Right renal cortex interstitium (tissue), 3 donors: Measurements from ENCODE around the gene SPINK14. TPM values are rescaled to one million over a fixed set of nuclear protein-coding genes. Genes with fewer than 3 reads are reported as not detected.

Experiments
- DNase-seq, 3 donors: peaks; one replicate each; pipeline ENCODE4 v3.0.0-alpha.2; 2013; ENCODE audit warnings: low read depth in 3 of 3, low spot score in 2 of 3
- polyA plus RNA-seq, 3 donors: library from polyadenylated mRNA; unstranded; fragments of 120-200 nt; gene quantifications; one replicate each; pipeline ENCODE4 v1.2.1, GENCODE V29; 2013; ENCODE audit not compliant: insufficient read length in 3 of 3

The SPINK14 gene
- polyA plus RNA-seq, 3 donors, result not detected

- no peak for DNase-seq
These were observed 24.9 kb downstream of the SPINK14 start for GRCh38 chr5:148193202-148193601.

GRCh38 chr5:148201151-148201550, 32.8 kb downstream of the SPINK14 start:
- DNase-seq, result no peak

- DNase-seq, result no peak
These were observed 34.3 kb downstream of the SPINK14 start, which contains the start of gene SPINK6 for GRCh38 chr5:148202531-148203203. TSS of gene SPINK6 (plus strand) at chr5:148203042. CDS start at chr5:148203097, 55 bp downstream.

GRCh38 chr5:148205044-148205806, 36.9 kb downstream of the SPINK14 start:
- DNase-seq, result no peak

- no peak for DNase-seq
These were observed 37.5 kb downstream of the SPINK14 start for GRCh38 chr5:148205865-148206264.

GRCh38 chr5:148206620-148207019, 38.3 kb downstream of the SPINK14 start:
- no peak for DNase-seq

- DNase-seq, result no peak
These were observed 39.9 kb downstream of the SPINK14 start for GRCh38 chr5:148208226-148208625.

GRCh38 chr5:148209151-148209770, 40.9 kb downstream of the SPINK14 start:
- DNase-seq, result no peak

GRCh38 chr5:148214665-148215185, 46.4 kb downstream of the SPINK14 start:
- DNase-seq, result no peak

GRCh38 chr5:148221508-148221907, 53.2 kb downstream of the SPINK14 start:
- no peak for DNase-seq

GRCh38 chr5:148224117-148224742, 55.9 kb downstream of the SPINK14 start:
- DNase-seq, result no peak

Other genes with a start within 250 kb of the SPINK14 start
- gene SPINK5, start 104.6 kb upstream of the SPINK14 start, polyA plus RNA-seq, result under 1 TPM; 0.28 to 0.61 (median 0.42) TPM
- gene SPINK6, start 34.5 kb downstream of the SPINK14 start, polyA plus RNA-seq, result not detected
- gene MARCOL, start 70.0 kb downstream of the SPINK14 start, polyA plus RNA-seq, result not detected
- under 1 TPM; 0.17 to 0.59 (median 0.37) TPM for gene SPINK13, start 100.2 kb downstream of the SPINK14 start, polyA plus RNA-seq
- gene SPINK7, start 143.9 kb downstream of the SPINK14 start, polyA plus RNA-seq, result under 1 TPM in 2 of 3 donors, not detected in 1; 0.12 to 0.27 TPM
- gene SPINK9, start 167.0 kb downstream of the SPINK14 start, polyA plus RNA-seq, result under 1 TPM; 0.21 to 0.54 (median 0.42) TPM
- 10 to 100 TPM; 40.7 to 46.6 (median 42.9) TPM for gene FBXO38, start 215.4 kb downstream of the SPINK14 start, polyA plus RNA-seq